Smooth muscle cell of the pulmonary artery (primary cell): Measurements from ENCODE around the gene MYL3. TPM values are rescaled to one million over a fixed set of nuclear protein-coding genes. Genes with fewer than 3 reads are reported as not detected.

Experiments
- total RNA-seq: library from RNA; depleted of rRNA; stranded (reverse); fragments of >200 nt; gene quantifications from 2 replicates; pipeline ENCODE4 v1.2.3, GENCODE V29; 2014

MYL3 gene
- total RNA-seq: not detected in 2 replicates

GRCh38 chr3:46863261-46863782 lies at the start of gene MYL3:
TSS of gene MYL3 (minus strand) at chr3:46863444. CDS start at chr3:46863390, 54 bp downstream.

GRCh38 chr3:46877406-46878125 lies 14.3 kb upstream of the MYL3 start, which contains the start of gene PTH1R:
TSS of gene PTH1R (plus strand) at chr3:46877721. CDS start at chr3:46883560, 5,839 bp downstream.

Other genes with a start within 250 kb of the MYL3 start
- gene ALS2CL, start 169.8 kb downstream of the MYL3 start, total RNA-seq: 1.8 and 3.2 TPM in 2 replicates
- gene TMIE, start 162.1 kb downstream of the MYL3 start, total RNA-seq: 0.07 and 0.23 TPM in 2 replicates
- not detected in 2 replicates for gene PRSS50, start 145.6 kb downstream of the MYL3 start, total RNA-seq
- gene PTH1R, start 14.3 kb upstream of the MYL3 start, total RNA-seq: 0.20 and 2.1 TPM in 2 replicates
- 15.2 and 16.0 TPM in 2 replicates for gene CCDC12, start 113.3 kb upstream of the MYL3 start, total RNA-seq
- gene NBEAL2, start 116.2 kb upstream of the MYL3 start, total RNA-seq: 3.3 and 8.0 TPM in 2 replicates